ENCODE data around the gene DPCD.

The DPCD gene

DNA sequence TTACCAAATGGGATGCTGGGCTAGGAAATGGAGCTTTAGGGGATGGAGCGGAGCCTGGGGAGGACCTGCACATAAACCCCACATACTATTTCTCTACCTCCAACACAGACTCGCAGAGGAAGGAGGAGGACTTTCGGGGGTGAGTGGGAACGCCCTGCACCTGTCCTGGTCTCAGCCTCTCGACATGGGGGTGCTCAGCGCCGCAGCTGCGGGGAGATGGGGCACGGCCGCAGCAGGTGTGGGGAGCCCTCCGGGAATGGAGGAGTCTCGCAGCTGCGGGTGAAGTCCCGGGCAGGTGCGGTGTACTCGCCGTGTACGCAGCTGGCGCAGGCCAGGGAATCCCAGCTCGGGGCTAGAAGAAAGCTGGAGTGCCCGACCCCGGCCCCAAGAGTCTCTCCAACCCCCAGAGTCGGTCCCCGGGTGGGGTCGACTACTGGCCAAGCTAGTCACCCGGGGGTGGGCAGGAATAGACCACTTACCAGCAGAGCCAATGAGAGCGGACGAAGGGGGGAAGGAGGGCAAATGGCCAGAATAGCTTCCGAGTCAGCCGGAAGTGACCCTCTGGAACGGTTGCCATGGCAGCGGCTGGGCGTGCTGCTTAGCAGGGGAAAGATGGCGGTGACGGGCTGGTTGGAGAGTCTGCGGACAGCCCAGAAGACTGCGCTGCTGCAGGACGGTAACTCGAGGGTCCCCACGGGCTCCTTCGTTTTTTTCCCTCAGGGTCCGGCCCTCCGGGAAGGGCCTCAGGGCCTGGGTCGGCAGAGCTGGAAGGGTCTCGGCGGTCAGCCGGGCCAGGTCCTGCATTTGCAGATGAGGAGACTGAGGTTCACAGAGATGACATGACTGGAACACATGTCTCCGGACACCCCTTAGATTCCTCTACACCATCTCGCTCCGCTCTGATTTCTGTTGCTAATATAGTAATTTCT lies at the start of gene DPCD, which contains the start of gene POLL:
DPCD (plus strand) TSS at position 597 of the 929 bp plus-strand sequence; CDS start at position 613, 16 bp downstream.
POLL (minus strand) TSS at position 533 of the 929 bp plus-strand sequence. CDS start 897 bp downstream, outside the sequence.
- peak; percentile 90 for DNase-seq

DNA sequence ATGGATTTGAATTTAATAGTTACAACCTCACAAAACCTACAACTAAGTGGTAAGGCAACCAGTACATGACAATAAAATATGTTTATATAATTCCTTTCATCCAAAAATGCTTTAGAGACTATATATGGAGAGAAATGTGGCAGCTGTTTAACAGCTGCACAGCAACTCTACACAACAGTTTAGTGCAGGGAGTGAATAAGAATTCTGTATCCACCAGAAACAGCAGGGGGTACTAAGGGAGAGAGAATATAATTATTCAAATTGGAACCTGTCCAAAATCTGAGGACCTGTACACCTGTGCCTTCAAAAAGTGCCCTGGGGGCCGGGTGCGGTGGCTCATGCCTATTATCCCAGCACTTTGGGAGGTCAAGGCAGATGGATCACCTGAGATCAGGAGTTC lies 49.7 kb upstream of the DPCD start:
- no peak for DNase-seq

DNA sequence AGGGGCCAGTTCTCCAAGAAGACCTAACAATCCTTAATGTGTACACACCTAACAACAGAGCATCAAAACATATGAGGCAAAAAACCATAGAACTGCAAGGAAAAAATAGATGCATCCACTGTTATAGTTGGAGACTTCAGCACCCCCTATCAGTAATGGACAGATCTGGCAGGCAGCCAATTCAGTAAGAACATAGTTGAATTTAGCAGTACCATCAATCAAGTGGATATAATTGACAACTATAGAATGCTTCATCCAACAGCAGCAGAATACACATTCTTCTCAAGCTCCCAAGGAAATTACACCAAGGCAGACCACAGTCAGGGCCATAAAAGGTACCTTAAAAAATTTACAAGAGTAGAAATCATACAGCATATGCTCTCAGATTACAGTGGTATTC lies 42.2 kb upstream of the DPCD start:
- DNase-seq, result no peak

DNA sequence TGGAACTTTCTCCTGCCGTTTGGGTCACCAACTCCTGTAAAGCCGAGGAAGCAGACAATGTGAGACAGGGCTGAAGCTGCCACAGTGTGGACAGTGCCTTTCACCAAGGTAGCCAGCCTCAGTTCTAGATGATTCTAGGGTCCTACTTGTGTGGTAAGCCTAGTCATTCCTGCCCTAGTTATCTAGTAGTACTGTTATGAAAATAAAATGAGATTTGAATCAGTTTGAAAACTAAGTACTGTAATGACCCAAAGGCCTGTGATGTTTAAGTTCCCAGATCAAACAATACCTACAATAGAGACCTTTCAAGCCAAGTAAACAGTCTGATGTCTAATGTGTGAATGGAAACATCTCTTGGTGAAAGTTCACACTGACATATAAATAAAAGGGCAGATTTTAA lies 37.2 kb upstream of the DPCD start:
- no peak for DNase-seq

DNA sequence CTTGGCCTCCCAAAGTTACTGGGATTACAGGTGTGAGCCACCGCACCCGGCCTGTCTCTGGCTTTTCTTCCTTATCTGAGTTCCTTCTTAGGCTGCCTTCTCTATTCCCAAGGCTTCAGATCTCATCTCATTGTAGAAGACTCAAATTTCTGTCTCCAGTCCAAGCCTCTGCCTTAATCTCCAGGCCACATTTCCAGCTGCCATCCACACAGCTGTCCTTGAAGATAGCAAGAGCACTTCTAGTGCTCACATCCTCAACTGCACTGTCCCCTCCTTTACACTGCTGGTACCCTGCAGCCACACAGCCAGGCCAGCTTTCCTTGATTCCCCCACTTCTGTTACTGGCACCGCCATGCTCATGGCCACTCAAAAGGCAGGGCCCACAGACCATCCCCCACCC lies 35.7 kb upstream of the DPCD start:
- DNase-seq, result no peak

DNA sequence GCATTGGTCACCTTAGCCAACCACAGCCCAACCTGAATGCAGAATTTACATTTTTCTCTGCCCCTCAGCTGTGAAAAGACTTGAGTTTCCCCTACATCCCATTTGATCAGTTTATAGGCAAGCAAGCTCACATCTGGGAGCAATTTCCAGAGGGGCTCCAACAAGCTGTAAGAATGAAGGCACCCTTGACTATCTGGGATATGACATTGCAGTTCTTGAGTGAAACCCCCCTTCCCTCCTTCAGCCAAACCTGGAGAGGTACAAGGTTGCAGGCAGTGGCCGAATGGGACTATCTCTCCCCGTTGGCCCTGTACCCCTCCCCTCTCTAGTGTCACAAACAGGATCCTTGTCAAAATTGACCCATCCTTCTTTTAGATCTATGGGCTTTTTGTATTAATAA lies 30.6 kb upstream of the DPCD start:
- no peak for DNase-seq

DNA sequence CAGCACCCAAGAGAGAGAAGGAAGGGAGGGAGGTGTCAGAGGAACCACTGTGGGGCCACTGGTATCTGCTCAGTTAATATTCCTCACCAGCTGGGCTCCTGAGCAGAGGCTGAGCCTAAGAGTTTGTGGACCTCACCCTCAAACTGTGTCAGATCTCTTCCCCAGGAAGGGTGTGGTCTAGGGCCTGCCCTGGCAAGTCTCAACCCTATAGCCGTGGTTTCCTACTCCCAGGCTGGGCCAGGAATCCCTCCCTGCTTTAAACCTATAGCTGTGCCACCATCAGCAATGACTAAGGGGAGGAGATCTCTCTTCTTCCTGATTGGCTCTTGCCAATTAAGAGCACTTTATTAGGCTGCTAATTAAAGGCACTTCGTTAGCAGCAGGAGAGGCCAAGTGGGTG lies 29.9 kb upstream of the DPCD start:
- peak; percentile 12 for DNase-seq

DNA sequence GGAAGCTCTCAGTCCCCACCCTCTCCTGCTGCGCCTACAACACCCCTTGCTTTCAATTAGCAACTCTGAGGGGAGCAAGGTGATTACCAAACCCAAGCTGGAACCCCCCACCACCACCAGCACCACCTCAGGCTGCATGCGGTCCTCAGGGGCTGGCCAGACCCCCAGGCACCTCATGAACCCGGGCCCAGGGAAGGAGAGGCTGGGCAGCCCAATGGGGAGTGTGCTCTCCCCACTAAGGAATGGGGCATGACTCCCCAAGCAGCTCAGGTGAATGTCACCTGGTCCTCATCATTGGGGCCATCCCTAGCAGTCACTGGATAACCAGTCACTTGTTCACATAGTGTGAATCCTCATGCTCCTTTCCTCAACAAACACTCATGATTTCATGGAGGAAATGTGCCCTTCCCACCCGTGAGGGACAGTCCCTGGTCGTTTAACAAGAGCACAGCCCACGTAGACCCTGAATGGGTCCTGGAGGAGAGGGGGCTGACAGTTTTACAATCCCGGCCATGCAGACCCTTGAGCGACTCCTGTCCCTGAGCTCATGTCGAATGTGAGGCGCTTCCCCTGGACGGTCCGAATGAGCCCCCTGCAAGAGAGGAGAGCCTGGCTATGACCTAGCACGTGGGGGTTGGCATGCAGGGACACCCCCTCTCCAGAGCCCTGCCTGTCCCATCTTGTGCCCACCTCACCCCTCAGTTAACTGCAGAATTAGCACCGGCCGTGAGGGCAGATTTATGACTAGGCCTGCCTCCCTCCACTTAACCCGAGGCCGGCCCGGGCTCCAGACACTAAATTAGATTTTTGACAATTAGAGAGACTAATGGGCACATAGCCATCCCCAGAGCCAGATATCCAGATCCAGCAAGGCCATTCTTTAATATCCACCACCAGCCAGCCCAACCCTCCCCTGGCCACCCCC lies 29.2 kb upstream of the DPCD start:
- no peak for DNase-seq

DNA sequence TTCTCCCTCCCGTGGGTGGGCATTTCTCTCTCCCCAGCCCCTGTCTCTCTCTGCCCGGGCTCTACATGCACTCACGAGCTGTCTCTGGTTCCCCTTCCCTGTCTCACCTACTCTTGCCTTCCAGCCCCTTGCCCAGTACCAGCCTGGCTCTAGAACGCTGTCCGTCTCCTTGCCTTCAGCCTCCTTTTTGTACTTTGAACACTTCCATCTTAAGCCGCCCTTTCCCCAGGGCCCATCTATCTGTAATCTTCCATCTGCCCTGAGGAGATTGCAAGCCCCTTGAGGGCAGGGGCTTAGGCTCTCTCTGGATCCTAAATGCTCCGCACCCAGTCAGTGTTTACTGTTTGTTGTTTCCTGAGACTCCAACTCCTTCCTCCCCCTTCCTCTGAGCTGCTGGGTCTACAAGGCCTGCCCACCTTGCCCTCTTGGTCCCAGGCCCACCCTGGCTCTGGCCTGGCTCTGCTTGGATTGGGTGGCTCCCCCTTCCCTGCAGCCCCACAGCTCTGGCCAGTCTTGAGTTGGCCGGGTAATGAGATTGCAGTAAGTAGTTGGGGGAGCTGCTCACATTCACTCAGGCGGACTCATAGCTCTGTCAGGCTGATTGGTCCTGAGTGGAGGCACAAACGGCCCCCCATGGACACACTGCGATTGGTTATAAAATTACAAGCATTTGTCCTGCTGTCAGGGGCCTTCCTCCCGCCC lies 28.4 kb upstream of the DPCD start:
- no peak for DNase-seq

DNA sequence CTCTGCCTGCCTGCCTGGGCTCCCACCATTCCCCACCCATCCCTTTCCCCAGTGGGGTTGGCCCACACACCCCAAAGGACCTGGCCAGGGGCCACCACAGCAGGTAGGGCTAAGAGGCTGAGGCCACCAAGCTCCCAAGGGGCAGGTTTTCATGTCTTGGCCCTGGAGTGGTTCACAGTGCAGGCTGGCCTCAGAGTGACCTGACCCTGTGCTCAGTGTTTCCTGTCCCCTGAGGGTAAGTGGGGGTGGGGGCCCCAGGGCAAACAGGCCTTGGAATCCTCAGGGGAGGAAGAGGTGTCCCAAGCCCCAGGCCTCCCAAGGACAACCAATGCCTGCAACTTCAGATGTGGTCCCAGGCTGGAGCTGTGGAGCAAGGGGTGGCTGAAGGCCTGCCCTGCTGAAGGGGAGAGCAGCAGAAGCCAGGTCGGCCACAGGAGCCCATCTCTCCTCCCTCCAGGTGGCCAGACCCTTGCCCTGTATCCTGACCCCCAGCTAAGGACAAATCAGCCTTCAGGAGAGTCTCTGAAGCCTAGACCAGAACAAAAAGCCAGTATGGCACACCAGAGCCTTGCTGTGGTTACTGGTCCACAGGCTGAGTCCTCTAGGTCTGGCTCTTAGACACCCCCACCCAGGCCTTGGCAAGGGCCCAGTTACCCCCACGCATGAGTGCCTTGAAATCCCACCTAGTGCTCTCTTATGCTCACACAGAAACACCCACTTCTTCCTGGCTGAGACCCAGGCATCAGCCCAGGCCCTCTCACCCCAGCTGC lies 27.6 kb upstream of the DPCD start:
- DNase-seq, result no peak

DNA sequence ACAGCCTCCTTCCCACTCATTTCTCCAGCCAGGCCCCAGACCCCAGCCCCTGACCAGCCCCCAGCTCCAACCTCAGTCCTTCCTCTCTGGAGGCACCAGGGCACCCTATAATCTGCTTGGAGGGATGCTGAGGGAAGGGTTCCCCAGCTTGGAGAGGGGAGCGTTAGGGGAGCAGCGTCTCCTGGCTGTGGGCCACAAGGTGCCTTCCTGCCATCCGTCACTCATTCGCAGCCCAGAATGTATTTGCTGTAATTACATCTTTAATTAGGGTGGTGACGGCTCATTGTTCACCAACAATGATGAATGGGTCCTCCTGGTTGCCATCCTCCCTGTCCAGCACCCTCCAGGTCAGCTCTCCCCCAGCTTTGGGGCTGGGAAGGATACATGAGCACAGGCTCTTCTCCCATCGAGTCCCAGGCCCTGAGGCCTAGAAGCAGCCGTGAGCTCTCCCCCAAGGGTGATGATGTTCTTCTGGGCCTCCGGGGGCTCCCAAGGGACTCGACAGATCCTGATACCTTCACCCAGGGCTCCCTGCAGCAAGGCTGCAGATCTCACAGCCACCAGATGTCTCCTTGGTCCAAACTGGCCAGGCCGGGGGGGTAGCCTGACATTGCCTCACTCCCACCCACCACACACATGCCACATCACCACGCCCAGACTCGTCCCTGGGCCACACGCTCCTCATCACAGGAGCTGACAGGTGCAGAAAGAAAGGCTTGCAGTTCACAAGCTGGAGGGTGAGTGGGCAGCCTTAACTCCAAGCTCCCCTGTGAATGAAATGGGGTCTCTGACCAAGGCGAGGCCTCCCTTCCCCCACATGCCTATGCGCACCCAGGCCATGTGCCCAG lies 26.8 kb upstream of the DPCD start:
- no peak for DNase-seq

DNA sequence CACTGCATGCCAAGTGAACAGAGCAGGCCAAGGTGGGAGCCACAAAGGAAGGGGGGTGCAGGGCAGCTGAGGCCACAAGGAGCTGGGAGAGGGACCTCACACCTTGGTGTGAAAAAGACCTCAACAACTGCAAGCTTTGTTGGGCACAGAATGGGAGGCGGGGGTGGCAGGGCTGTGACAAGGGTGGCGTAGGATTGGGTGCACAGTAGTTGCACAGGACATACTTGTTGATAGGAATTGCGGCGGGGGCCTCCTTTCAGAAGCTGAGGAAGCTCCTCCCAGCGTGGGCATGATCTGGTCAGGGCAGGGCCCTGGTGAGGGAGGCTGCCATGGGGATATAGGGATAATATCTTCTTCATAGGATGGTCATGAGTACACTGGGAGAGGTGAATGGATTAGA lies 25.9 kb upstream of the DPCD start:
- no peak for DNase-seq

DNA sequence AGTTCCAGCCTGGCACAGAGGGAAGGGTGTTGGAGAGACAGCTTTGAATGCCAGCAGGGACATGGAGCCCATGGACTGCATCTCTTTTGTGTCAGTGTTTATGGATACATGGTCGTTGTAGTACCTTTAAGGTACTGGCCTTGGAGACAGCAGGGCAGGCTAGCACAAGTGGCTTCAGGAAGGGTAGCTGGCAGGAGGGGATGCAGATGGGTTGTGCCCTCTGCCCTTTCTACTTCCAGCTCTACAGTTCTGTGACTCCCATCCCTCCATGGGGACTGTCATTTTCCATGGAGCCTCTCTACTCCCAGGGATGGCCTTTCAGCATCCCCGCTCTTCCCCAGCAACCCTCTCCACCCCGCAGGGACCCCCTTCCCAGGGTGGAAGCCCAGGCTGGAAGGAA lies 25.1 kb upstream of the DPCD start:
- no peak for DNase-seq

DNA sequence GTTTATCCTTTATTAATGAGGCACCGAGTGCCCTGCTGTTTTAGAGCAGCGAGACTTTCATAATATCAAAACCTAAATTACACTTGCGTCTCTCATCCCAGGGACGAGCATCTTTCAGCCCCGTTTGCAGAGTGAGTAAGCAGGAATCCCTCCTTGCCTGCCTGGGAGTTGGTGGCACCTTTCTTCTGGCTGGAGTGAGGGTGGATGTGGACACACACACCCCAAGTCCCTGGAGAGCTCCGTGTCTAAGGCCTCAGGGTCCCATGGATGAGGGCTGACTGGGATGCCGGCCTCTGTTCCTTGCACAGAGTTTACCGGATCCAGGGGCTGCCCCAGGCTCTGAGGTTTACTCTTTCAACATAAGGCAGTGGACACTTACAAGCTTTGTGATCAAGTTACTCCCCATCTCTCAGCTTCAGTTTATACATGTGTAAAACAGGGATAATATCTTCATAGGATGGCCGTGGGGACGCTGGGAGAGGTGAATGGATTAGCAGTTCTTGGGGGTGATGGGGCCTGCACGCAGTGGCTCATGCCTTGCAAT lies 24.6 kb upstream of the DPCD start:
- no peak for DNase-seq

DNA sequence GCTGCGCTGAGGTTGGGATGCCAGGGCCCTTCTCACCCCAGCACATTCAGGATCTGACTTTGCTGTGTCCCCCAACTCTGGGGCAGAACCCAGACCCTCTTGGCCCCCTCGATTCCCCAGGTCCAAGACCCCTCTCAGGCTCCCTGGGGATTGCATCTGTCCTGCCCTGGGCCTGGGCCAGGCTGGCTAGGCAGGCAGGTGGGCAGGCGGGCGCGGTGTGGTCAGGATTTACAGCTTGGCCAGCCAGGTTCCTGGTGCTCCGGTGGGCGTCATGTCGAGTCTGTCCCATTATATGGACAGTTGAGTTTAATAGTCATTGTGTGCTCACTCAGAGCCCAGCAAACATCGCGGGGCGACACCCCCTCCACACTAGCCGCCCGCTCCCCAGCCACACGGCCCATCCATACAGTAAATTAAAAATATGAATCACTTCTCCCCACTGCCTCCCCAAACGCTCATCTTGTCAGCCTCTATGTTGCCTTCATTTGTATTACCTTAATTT lies 23.6 kb upstream of the DPCD start:
- DNase-seq, result no peak

DNA sequence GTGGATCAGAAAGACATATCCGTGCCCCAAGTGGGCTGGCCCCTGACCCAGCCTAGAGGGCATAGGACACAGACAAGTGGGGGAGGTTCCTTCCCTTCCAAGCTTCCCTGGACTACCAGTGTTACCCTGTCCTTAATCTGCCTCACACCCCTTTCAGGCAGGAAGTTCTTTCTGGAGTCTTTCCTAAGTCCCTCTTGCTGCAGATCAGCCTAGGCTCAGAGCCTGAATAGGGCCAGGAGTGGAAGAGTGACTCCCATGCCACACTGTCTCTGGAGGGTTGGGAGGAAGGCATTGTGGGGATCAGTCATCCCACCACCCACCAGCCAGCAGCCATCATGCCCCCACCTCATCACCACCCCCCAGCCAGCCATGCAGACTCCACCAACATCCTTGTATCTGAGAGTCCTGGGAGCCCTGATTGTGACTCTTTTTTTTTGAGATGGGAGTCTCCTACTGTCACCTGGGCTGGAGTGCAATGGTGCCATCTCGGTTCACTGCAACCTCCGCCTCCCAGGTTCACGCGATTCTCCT lies 22.7 kb upstream of the DPCD start:
- DNase-seq, result no peak

DNA sequence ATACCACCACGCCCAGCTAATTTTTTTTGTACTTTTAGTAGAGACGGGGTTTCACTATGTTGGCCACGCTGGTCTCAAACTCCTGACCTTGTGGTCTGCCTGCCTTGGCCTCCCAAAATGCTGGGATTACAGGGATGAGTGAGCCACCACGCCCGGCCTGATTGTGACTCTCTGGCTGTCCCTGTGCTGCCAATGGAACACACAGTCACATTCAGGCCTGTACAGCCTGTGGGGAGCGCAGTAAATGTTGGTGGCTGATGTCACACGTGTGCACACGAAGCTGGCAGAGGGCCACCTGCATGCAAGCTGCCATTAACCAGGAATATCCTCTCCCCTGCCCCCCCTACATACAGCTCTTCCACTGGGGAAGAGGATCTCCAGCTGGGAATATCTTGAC lies 22.2 kb upstream of the DPCD start:
- no peak for DNase-seq

DNA sequence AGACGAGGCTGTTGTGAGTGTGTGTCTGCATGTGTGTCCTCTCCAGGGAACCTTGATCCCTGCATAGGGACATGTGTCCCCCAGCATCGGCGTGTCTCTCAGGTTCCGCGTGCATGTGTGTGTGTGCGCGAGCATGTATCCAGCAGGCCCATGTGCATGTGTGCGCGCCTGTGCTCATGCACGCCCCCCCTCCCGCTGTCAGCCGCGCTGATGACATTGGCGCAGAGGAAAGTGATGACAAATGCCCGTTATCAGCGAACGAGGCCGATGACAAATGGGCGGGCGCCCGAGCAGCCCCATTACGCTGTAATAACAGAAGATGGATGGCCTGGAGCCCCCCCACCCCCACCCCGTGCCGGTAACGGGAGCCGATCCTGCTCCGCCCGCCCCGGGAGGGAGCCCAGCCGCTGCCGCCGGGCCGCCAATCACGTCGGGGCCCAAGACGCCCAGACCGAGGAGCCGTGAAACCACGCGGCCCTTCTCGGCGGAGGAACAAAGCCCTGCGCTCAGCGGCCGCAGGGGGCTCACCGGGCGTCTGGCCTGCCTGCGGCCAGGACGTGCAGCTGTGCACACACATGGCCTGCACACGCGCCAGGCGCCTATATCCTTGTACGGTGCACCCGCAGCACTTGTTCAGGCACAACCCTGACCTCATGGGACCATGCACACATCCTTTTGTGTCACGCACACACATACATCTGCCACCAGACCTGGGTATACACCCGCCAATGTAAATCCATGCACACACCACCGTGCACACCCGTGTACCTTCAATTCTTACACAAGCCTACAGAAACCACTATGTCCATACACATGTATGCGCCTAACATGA lies 21.6 kb upstream of the DPCD start:
- DNase-seq, result no peak

All from CD4-positive, alpha-beta T cell treated with Interleukin-12 subunit alpha and Interleukin-12 subunit beta, for 1 hour (primary cell).